M059J (cell line): ENCODE measurements around the gene MTR. TPM values are rescaled to one million over a fixed set of nuclear protein-coding genes. Genes with fewer than 3 reads are reported as not detected.
"Not testable (repeated sequence)": the region's sequence is repeated elsewhere in the genome, so short reads cannot be mapped to it uniquely, and the experiment has no call there.

ENCODE experiments used
- DNase-seq: peaks from one replicate; pipeline ENCODE4 v3.0.0-alpha.2; 2012; ENCODE audit warnings: low read depth
- total RNA-seq: library from RNA; depleted of rRNA; stranded (reverse); fragments of >200 nt; shearing (Covaris generic); gene quantifications from 2 replicates; pipeline ENCODE4 v1.2.3, GENCODE V29; 2014

The MTR gene
- total RNA-seq, 1 experiment from 2014 or later: 15.0 TPM

- DNase-seq: peak; percentile 86
Measured at GRCh38 chr1:236904892-236905741, 110.0 kb downstream of the MTR start.

- no peak for DNase-seq
Measured at GRCh38 chr1:236907205-236907604, 112.1 kb downstream of the MTR start.

GRCh38 chr1:236908669-236909068, 113.6 kb downstream of the MTR start:
- DNase-seq: no peak

GRCh38 chr1:236911047-236911446, 116.0 kb downstream of the MTR start:
- DNase-seq: not testable (repeated sequence)

- DNase-seq: peak; percentile 63
Measured at GRCh38 chr1:236913371-236914037, 118.4 kb downstream of the MTR start.

- DNase-seq: no peak
Measured at GRCh38 chr1:236914375-236914774, 119.3 kb downstream of the MTR start.

GRCh38 chr1:236916131-236916800, 121.2 kb downstream of the MTR start:
- DNase-seq: no peak

- DNase-seq: no peak
Measured at GRCh38 chr1:236917448-236917847, 122.4 kb downstream of the MTR start.

GRCh38 chr1:236920286-236920894, 125.3 kb downstream of the MTR start:
- no peak for DNase-seq

GRCh38 chr1:236921610-236922009, 126.5 kb downstream of the MTR start:
- no peak for DNase-seq

GRCh38 chr1:236922190-236922589, 127.1 kb downstream of the MTR start:
- no peak for DNase-seq

- no peak for DNase-seq
Measured at GRCh38 chr1:236925386-236925785, 130.3 kb downstream of the MTR start.

- no peak for DNase-seq
Measured at GRCh38 chr1:236930503-236930902, 135.4 kb downstream of the MTR start.

- DNase-seq: no peak
Measured at GRCh38 chr1:236938760-236939159, 143.7 kb downstream of the MTR start.

GRCh38 chr1:236942431-236942830, 147.3 kb downstream of the MTR start:
- no peak for DNase-seq

- no peak for DNase-seq
Measured at GRCh38 chr1:236944556-236944955, 149.5 kb downstream of the MTR start.

- DNase-seq: no peak
Measured at GRCh38 chr1:236945002-236945401, 149.9 kb downstream of the MTR start.

- no peak for DNase-seq
Measured at GRCh38 chr1:236947794-236948193, 152.7 kb downstream of the MTR start.

GRCh38 chr1:236948381-236948780, 153.3 kb downstream of the MTR start:
- DNase-seq: no peak

GRCh38 chr1:236948996-236949395, 153.9 kb downstream of the MTR start:
- DNase-seq: no peak

GRCh38 chr1:236950365-236950764, 155.3 kb downstream of the MTR start:
- DNase-seq: no peak

GRCh38 chr1:236951672-236952071, 156.6 kb downstream of the MTR start:
- no peak for DNase-seq
